ENCODE results near the gene TNFAIP6.
"Not testable (repeated sequence)": the region's sequence is repeated elsewhere in the genome, so short reads cannot be mapped to it uniquely, and the experiment has no call there.

The TNFAIP6 gene, protein sequence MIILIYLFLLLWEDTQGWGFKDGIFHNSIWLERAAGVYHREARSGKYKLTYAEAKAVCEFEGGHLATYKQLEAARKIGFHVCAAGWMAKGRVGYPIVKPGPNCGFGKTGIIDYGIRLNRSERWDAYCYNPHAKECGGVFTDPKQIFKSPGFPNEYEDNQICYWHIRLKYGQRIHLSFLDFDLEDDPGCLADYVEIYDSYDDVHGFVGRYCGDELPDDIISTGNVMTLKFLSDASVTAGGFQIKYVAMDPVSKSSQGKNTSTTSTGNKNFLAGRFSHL

DNA sequence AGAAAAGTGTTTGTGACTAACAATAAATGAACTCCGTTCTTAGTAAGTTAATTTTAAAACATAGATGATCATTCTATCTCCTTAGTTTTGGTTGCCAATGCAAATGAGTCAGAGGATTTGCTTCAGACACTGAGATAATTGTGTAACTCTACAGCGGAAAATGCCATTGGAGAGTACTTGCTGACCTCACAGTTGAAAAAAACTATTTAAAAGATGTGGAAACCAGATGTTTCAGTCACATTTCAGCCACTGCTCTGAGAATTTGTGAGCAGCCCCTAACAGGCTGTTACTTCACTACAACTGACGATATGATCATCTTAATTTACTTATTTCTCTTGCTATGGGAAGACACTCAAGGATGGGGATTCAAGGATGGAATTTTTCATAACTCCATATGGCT is at the start of gene TNFAIP6:
Gene TNFAIP6, plus strand, starts transcription at position 234 of the 400 bp plus-strand sequence. Its CDS starts 75 bp downstream, at position 309.
- DNase-seq (ENCODE audit: low spot score): peak; percentile 34

DNA sequence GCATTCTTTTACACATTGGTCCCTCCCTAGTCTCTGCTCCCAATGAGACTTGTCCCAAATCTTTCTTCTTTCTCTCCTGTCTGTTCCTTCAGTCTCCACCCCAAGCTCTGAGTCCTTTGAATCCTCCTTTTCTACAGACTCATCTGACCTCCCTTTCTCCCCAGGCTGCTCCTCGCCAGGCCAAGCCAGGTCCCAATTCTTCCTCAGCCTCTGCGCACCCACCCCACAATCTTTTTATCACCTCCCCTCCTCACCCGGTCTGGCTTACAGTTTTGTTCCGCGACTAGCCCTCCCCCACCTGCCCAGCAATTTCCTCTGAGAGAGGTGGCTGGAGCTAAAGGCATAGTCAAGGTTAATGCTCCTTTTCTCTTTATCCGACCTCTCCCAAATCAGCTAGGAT is 47.1 kb upstream of the TNFAIP6 start:
- DNase-seq (ENCODE audit: low spot score): not testable (repeated sequence)

DNA sequence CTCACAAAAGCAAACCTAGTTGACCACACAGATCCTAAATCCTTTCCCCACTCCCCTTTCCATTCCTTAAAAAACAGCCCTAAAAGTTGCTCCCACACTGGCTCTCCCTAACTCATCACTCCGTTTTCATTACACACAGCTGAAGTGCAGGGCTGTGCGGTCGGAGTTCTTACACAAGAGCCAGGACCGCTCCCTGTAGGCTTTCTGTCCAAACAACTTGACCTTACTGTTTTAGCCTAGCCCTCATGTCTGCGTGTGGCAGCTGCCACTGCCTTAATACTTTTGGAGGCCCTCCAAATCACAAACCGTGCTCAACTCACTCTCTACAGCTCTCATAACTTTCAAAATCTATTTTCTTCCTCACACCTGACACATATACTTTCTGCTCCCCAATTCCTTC is 45.0 kb upstream of the TNFAIP6 start:
- DNase-seq (ENCODE audit: low spot score): not testable (repeated sequence)

DNA sequence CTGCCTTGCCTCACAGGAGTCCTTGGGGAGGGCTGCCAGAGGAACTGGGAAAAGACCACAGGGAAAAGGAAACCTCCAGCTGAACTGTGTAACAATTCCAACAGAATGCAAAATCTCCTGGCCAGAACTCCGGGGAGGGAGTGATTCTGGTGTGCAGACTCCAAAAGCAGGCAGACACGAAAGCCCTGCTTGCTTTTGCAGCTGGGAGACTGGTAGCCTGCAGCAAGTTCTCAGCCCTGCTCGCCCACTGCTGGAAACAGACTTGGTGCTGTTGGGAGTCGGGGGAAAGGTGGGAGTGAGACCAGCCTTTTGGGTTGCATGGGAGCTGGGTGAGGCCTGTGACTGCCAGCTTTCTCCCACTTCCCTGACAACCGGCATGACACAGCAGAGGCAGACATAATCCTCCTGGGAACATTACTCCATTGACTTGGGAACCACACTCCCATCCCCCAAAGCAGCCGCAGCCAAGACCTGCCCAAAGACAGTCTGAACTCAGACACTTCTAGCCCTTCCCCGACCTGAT is 42.0 kb upstream of the TNFAIP6 start:
- DNase-seq (ENCODE audit: low spot score): no peak

DNA sequence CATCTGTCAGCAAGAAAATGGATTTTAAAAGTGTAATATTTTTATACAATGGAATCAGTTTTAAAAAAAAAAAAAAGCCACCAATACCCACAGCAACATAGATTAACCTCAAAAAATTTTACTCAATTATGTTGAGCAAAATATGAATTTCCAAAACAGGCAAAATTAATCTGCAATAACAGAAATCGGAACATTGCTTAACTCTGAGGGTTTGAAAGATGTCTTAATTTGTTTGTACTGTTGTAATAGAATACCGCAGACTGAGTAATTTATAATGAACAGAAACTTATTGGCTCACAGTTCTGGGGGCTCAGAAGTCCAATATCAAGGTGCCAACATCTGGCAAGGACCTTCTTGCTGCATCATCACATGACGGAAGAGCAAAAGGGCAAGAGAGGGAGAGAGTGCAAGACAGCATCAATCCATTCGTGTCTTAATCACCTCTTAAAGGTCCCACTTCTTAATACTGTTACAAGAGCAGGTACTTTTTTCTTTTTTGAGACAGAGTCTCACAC is 31.8 kb upstream of the TNFAIP6 start:
- DNase-seq (ENCODE audit: low spot score): no peak

DNA sequence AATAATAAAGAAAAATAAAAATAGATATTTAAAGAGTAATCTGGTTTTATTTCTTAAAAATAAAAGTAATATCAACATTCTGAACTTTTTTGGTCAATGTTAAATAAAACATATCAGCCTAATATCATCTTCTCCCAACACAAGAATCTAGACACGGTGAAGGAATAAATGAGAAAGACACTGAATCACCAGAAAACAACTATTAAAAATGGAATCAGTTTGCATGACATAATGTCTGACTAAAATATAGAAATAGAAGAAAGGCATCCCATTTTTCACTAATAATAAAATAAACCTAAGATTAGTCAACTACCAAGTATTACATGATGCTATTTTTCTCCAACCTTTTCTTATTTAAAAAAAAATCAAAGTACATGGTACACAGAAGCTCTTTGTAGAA is 30.8 kb upstream of the TNFAIP6 start:
- no peak for DNase-seq (ENCODE audit: low spot score)

DNA sequence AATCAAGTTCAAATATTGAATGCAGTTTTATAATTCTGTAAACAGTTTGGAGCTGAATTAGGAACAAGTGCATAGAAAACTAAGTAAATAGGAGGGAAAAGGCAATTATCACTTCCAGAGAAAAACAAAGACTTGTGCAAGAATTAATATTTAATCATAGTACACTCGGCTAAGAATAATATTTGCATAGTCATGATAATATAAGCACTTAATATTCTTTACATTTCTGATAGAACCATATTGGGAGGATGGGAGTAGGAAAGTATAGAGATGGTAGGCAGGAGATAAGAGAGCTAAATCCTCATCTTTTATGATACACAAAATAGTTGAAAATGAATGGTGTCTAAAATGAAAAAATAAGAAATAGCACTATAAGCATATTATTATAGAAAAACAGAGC is 27.4 kb upstream of the TNFAIP6 start:
- no peak for DNase-seq (ENCODE audit: low spot score)

DNA sequence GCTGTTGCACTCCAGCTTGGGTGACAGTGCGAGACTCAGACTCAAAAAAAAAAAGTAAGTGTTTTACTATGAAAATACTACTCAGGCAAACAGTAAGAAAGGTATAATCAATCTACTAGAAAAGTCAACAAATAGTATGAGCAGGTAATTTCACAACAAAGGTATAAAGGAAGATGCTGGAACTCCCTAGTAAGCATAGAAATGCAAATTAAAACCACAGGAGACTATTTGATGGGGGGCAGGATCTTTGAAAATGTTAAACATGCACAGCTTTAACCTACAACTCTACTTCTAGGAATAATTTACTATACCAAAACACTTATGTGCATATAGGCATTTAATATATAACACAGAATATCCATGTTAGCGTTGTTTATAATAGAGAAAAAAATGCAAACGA is 24.3 kb upstream of the TNFAIP6 start:
- peak; percentile 27 for DNase-seq (ENCODE audit: low spot score)

DNA sequence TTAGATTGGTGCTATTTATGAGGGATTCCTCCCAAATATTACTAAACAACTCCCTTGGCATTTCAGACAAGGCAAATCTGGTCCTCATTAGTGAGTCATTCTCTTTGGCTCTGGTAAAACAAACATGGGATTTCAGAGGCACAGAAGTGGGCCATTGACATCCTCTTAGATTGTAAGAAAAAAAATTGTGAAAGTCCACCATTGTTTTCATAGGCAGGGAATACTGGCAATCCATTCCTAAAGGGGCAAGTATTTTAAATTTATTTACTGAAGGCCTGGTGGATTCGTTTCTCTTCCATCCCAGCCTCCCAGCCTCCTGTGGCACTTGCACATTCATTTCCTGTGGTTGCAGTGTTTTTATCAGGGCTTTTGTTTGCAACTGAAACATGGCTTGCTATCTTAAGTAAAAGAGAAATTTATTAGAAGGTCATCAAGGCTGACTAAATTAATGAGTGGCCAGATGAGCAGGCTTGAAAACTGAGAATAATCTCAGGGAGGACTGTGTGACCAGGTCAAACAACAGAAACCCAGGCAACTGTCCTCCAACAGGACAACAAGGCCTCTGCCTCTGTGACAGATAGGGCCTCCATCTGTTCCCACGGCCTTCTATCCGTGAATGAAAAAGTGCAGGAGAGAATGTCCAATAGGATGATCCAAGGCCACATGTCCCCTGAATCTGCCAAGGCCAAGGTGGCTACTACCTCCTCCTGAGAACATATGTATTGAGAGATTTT is 23.1 kb upstream of the TNFAIP6 start:
- DNase-seq (ENCODE audit: low spot score): no peak

DNA sequence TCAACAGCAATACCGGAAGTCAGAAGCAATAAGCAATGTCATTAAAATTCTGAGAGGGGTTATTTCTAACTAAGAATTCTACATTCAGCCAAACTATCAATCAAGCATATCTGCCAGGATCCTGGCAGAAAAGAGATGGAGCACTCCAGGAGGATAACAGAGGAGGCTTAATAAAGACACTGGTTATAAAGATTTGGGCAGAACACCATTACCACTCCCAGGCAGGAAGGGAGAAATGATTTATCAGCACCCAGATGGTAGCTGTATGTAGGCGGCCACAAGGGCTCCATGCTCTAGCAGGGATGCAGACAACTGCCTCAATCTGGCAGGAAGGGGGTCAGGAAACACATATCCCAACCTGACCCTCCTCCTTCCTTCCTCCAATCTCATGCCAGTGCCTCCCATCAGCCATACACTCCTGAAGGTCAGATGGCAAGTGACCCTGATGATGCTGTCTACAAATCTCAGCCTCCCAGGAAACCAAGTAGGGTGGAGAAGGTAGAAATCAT is 20.5 kb upstream of the TNFAIP6 start:
- no peak for DNase-seq (ENCODE audit: low spot score)

DNA sequence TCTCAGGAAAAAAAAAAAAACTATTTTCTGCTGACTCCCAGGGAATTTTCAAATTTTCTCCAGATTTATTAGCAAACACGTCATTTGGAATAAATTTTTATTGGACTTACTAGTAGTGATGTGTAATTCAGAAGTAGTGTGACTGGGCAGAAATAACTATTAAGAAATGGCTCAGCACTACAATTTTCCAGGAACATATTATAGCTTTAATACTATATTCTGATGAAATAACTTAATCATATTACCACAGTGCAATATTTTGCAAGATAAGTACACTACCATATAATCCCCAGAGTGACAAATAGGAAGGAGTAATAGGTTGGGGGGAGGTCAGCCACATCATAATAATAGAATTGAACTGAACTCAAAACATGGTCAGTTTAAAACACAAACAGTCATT is 19.7 kb upstream of the TNFAIP6 start:
- DNase-seq (ENCODE audit: low spot score): no peak

DNA sequence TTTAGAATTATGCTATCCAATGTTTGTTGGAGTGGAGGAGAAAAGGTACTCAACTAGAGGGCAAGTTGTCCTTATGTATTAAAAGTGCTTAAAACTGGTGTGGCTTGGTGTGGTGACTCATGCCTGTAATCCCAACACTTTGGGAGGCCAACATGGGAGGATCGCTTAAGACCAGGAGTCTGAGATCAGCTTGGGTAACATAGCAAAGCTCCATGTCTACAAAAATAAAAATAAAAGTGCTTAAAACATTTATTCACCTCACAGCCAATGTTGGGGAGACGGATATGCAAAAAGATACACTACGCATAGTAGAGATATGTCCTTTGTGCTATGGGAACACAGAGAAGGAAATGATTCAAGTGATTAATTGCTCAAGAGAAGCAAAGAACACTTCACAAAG is 19.3 kb upstream of the TNFAIP6 start:
- DNase-seq (ENCODE audit: low spot score): no peak

DNA sequence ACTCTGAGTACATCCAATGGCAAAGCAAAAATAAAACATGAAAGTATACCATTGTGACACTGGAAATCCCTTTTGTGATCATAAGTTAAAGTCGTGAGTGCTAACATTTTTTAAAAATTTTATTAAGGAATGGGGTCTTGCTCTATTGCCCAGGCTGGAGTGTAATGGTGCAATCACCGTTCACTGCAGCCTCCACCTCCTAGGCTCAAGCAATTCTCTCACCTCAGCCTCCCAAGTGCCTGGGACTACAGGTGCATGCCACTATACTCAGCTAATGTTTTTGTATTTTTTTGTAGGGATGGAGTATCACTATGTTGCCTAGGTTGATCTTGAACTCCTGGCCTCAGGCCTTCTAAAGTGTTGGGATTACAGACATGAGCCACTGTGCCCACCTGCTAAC is 14.3 kb upstream of the TNFAIP6 start:
- DNase-seq (ENCODE audit: low spot score): no peak

DNA sequence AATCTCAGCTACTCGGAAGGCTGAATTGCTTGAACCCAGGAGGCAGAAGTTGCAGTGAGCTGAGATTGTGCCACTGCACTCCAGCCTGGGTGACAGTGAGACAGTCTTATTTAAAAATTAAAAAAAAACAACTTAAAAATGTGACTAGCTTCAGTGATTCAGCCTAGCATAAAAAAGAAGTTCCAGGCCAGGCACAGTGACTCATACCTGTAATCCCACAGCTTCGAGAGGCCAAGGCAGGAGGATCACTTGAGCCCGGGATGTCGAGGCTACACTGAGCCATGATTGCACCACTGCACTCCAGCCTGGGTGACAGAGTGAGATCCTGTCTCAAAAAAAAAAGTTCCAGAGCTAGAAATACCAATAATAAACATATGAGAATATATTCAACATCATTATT is 13.2 kb upstream of the TNFAIP6 start:
- DNase-seq (ENCODE audit: low spot score): not testable (repeated sequence)

DNA sequence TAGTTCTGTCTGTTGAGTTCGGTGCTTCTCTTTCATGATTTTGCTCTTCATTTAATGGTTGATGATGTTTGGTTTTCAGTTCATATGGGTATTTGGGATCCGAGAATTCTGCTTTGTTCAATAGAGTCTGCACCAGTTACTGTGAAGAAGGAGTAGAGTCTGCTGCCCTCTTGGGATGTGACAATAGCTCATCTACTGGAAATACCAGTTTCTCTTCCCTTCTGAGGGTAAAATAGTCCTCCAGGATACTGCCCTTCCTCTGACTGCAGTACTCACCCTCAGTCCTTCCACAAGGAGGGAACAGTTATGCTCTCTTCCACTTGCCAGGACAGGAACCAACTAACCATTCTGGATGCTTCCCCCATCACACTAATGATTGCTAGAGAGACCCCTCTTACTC is 12.5 kb upstream of the TNFAIP6 start:
- no peak for DNase-seq (ENCODE audit: low spot score)

DNA sequence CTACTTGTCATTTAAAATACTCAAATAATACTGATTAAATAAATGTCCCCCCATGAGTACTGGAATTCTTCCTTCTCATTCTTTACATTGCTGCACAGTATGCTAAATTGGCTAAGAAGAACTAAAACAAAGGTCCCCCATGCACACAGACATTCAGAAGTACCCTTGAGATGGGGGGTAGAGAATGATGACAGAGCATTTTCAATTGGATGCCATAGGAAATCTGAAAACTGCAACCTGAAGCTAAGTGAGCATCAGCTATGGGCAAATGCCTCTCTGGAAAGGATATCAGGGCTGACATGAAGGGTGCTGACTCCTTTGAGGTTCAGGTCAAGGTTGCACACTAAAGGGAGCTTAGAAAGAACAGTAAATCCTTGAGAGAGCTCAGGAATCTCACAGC is 10.1 kb upstream of the TNFAIP6 start:
- DNase-seq (ENCODE audit: low spot score): no peak

DNA sequence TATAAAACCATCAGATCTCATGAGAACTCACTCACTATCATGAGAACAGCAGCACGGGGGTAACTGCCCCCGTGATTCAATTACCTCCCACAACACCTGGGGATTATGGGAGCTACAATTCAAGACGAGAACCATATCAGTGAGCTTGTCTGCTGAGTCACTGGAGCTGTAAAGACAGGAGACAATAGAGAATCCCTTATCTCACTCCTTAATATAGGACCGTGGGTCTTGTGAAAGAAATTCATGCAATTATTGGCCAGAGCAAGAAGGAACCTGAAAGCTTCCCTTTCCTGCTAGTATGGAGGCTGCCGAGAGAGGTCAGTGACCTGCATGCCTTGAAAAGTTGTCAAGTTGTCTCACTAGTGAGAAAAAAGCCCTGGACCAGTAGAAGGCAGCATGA is 9.5 kb upstream of the TNFAIP6 start:
- DNase-seq (ENCODE audit: low spot score): no peak

DNA sequence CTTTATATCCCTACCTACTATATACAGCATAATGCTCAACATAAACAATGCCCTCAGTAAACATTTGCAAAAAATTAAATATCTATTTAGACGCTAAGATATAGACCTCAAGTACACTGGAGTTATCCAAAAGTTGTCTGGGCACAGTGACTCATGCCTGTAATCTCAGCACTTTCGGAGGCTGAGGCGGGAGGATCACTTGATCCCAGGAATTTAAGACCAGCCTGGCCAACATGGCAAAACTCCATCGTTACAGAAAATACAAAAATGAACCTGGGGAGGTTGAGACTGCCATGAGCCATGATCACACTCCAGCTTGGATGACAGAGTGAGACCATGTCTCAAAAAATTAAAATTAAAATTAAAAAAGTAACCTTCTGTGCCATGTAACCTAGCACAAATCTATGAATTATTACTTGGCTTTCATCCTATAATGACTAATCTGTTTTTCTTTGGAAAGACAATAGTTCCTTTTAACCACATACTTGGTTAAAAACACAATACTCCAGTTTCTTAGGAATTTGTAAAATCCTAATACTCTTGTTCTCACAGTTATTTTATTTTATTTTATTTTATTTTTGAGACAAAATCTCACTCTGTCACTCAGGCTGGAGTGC is 6.7 kb upstream of the TNFAIP6 start:
- no peak for DNase-seq (ENCODE audit: low spot score)

DNA sequence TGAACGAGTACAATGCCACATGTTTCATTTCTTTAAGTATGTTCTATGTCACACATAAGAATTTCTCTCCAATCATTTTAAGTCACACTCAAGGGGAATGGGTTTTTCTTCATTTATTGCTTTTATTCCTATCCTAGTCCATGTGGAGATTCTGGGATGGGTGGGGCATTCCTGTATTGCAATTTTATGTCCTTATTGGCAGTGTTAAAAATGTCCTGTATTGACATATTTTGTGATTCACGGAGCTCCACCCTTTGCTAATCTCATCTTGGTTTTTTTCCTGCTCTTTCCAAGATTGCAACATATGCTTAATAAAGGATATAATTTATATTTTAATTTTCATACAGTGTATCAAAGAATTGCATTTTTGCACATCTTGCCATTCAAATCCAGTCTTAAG is 3.4 kb upstream of the TNFAIP6 start:
- DNase-seq (ENCODE audit: low spot score): no peak

DNA sequence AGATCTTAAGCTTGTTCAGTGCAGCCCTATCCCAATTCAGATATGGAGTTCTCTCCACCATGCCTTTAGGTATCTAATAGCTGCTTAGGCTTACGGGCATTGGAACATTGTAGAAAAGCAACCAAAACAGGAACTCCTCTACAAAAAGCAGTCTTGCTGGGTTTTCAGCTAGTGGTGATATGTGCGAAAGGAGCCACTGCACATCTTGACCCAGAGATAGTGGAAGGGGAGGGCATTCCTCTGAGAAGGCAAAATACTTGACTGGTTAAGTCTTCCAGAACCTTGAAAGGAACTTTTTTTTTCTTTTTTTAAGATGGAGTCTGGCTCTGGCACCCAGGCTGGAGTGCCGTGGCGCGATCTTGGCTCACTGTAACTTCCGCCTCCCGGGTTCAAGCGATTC is 2.6 kb upstream of the TNFAIP6 start:
- DNase-seq (ENCODE audit: low spot score): no peak

DNA sequence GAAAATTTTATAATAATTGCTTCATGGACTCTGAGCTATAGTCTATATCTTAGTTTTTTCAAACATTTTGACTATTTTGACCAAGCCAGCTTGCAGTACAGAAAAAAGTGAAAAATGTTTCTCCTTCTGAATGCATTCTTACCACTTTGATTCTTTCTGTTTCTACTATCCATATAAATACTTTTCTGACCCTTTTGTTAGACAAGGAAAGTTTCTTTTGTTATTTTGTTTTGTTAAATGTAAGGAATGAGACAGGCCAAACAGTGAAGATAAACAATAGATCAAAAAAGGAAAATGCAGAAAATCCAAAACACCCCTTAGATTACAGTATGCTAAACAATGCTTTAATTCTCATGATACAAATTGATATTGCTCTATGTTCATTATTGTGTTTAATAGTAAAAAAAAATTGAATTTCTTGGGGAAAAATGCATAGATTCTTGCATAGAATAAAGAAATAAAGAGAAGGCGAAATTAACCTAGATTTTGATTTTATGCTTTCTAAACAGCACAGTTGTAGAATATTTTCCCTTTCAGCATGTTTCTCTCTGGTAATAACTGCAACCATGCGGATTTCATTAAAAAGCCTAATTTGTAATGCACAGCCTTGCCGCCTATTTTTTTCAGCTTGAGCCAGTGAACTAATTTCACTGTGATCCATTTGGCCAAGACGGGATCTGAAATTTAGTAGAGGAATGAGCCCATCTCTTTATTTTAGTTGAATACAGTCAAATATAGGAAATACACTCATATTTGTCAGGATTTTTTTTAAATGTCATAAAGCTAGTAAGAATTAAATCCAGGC is 976 bp downstream of the TNFAIP6 start:
- DNase-seq (ENCODE audit: low spot score): no peak
